Vagina (tissue), 2 donors: ENCODE results near the gene TPO. TPM values are rescaled to one million over a fixed set of nuclear protein-coding genes. Genes with fewer than 3 reads are reported as not detected.
"Not testable (repeated sequence)": the region's sequence is repeated elsewhere in the genome, so short reads cannot be mapped to it uniquely, and the experiment has no call there.

Experiments
- DNase-seq, 2 donors: peaks; one replicate each; pipeline ENCODE4 v3.0.0-alpha.2; 2017; ENCODE audit errors: extremely low spot score in 2 of 2
- H3K27ac ChIP-seq: fragments of 200-600 bp; sonication (generic); one replicate; pipeline ENCODE4 v1.5.1; 2019
- H3K27me3 ChIP-seq: fragments of 200-600 bp; sonication (generic); one replicate; pipeline ENCODE4 v1.5.1; 2019
- H3K36me3 ChIP-seq, 2 donors: fragments of 200-600 bp; sonication (generic); one replicate each; pipeline ENCODE4 v1.5.1; 2017 to 2019
- H3K4me1 ChIP-seq: fragments of 200-600 bp; sonication (generic); one replicate; pipeline ENCODE4 v1.5.1; 2019
- H3K4me3 ChIP-seq, 2 donors: fragments of 200-600 bp; sonication (generic); 1 replicate in 1 of 2; 2 replicates in 1 of 2; pipeline ENCODE4 v1.5.1; 2016 to 2019
- H3K9me3 ChIP-seq: fragments of 200-600 bp; sonication (generic); one replicate; pipeline ENCODE4 v1.5.1; 2019
- POLR2A ChIP-seq, 2 donors: fragments of 450-650 bp; IDR thresholded peaks; one replicate each; pipeline ENCODE4 v1.6.1; 2017; ENCODE audit warnings: antibody characterized with exemption in 2 of 2, mild to moderate bottlenecking in 2 of 2, moderate library complexity in 2 of 2
- POLR2AphosphoS5 ChIP-seq, 2 donors: sonication (generic); formaldehyde crosslinking; IDR thresholded peaks; one replicate each; pipeline ENCODE4 v1.9.0; 2017; ENCODE audit warnings: antibody characterized with exemption in 2 of 2, mild to moderate bottlenecking in 2 of 2, low read depth in 1 of 2; ENCODE audit not compliant: insufficient read depth in 1 of 2
- intact Hi-C: fragments of 100-400 bp; cut with DNase I; formaldehyde crosslinking; loops from one replicate; pipeline ENCODE4 v1.15.1; 2023
- total RNA-seq: library from RNA; depleted of rRNA; stranded (reverse); fragments of >200 nt; gene quantifications from one replicate; pipeline ENCODE4 v1.2.3, GENCODE V29; 2016
- TF ChIP-seq, protein P1 (sequence below), 3 experiments: fragments of 450-650 bp in 2 of 3; fragments of 200-600 bp in 1 of 3; sonication (generic) in 1 of 3; IDR thresholded peaks; one replicate each; pipeline ENCODE4 v1.5.1; 2017 to 2019; ENCODE audit warnings: antibody characterized with exemption in 3 of 3, mild to moderate bottlenecking in 2 of 3, moderate library complexity in 2 of 3

The TPO gene
- total RNA-seq, 1 donor from 2014 or later, result 2.0 TPM

DNA sequence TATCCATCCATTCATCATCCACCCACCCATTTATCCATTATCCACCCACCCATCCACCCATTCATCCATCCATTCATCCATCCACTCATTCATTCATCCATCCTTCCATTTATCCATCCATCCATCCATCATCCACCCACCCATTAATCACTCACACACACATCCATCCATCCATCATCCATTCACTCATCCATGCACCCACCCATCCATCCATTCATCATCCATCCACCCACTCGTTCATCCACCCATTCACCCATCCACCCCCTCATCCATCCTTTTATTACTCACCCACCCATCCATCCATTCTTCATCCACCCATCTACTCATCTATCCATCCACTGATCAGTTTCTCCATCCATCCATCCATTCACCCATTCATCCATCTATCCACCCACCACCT is 8.1 kb upstream of the TPO start:
- Histone ChIP-seq H3K36me3 (no peaks in the 10 kb centered on the region), H3K27me3 (no peaks in the 10 kb centered on the region), H3K4me1 (no peaks in the 10 kb centered on the region), H3K27ac (no peak overlapping the region), H3K9me3 (no peaks in the 10 kb centered on the region), H3K4me3 (no peak overlapping the region)
- TF ChIP-seq POLR2AphosphoS5 (IDR thresholded peaks at IDR 0.05; ENCODE audit: insufficient read depth in 1 of 2, low read depth in 1 of 2) (no peak), POLR2A (IDR thresholded peaks at IDR 0.05) (no peak)
- TF ChIP-seq, protein P1, sequence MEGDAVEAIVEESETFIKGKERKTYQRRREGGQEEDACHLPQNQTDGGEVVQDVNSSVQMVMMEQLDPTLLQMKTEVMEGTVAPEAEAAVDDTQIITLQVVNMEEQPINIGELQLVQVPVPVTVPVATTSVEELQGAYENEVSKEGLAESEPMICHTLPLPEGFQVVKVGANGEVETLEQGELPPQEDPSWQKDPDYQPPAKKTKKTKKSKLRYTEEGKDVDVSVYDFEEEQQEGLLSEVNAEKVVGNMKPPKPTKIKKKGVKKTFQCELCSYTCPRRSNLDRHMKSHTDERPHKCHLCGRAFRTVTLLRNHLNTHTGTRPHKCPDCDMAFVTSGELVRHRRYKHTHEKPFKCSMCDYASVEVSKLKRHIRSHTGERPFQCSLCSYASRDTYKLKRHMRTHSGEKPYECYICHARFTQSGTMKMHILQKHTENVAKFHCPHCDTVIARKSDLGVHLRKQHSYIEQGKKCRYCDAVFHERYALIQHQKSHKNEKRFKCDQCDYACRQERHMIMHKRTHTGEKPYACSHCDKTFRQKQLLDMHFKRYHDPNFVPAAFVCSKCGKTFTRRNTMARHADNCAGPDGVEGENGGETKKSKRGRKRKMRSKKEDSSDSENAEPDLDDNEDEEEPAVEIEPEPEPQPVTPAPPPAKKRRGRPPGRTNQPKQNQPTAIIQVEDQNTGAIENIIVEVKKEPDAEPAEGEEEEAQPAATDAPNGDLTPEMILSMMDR (IDR thresholded peaks at IDR 0.05), result no peak
- intact Hi-C loops, result no loop called here
- DNase-seq, result peak in 1 of 2 donors; percentile 69

DNA sequence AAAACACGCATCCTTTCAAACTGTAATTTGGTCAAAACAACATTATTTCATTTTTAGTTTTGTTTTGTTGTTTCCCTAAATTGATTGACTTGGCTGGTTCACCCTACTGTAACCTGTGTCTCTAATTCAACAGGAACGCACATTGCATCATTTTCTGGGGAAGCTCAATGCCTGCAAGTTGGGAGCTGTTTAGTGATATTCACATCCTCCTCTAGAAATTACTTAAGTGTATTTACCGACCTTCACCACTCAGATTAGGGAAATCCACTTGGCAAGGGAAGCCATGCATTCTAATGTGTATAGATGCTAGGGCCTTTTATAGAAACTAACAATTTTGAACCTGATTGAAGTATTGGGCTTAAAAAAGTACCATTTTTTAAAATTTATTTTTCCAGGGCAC is 7.3 kb upstream of the TPO start:
- no peak for DNase-seq
- Histone ChIP-seq H3K27ac (no peak overlapping the region), H3K4me3 (no peak overlapping the region), H3K9me3 (no peaks in the 10 kb centered on the region), H3K27me3 (no peaks in the 10 kb centered on the region), H3K4me1 (no peaks in the 10 kb centered on the region), H3K36me3 (no peaks in the 10 kb centered on the region)
- TF ChIP-seq POLR2AphosphoS5 (IDR thresholded peaks at IDR 0.05; ENCODE audit: insufficient read depth in 1 of 2, low read depth in 1 of 2), result no peak
- no peak for TF ChIP-seq POLR2A (IDR thresholded peaks at IDR 0.05)
- TF ChIP-seq, protein P1 (IDR thresholded peaks at IDR 0.05), result no peak
- intact Hi-C loops, result no loop called here

DNA sequence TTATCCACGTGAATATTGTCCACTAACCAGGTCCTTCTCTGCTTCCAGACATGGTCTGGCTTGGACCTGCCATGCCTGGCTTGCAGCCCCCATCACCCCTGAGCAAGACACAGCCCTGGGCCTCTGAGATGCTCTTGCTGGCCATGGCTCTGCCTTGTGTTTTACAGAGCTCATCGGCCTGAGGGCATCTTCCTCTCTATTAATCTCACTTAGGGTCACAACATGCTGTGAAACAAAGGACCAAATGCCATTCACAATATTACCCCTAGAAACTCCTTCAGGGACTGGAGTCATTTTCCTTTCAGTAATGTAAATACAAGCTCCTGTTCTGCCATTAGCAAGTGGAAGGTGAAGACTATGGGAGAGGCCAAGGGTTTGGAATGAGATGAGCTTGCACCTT is 6.8 kb upstream of the TPO start:
- Histone ChIP-seq H3K9me3 (no peaks in the 10 kb centered on the region), H3K36me3 (no peaks in the 10 kb centered on the region), H3K4me3 (no peak overlapping the region), H3K4me1 (no peaks in the 10 kb centered on the region), H3K27ac (no peak overlapping the region), H3K27me3 (no peaks in the 10 kb centered on the region)
- intact Hi-C loops, result no loop called here
- peak in 1 of 2 donors; percentile 64 for DNase-seq
- TF ChIP-seq POLR2A (IDR thresholded peaks at IDR 0.05), result no peak
- TF ChIP-seq POLR2AphosphoS5 (IDR thresholded peaks at IDR 0.05; ENCODE audit: insufficient read depth in 1 of 2, low read depth in 1 of 2), result no peak
- TF ChIP-seq, protein P1 (IDR thresholded peaks at IDR 0.05), result no peak

DNA sequence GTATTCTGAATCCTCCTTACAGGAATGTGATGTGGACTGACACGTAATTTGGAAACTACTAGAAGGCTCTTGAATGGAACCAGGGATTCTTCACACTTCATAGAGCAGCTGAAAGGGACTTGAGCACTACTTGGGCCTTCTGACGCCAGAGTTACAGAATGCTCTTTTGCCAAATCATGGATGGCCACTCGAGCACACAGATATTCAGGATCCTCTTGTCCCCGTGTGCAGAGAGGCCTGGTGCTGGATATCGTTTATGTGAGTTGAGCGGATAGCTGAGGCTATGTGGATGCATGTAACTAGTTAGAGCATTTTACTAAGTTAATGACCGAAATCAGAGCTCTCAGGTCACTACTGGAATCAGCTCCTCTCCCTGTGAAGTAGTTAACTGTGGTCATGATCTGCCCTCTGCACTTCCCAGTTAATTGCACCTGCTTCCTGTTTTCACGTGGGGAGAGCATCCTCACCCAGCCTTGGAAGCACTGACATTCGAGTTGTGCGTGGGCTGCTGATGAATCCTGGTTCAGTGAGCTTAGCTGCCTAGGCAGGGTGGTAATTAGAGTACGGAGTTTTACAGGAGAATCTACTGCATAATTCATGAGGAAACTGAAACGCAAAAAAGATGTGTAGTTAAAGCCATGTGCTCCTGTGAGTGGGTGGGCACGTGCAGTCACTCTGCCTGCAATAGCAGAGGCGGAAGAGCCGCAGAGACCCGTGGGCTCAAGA is 5.2 kb upstream of the TPO start:
- intact Hi-C loops, result no loop called here
- no peak overlapping the region for H3K27ac ChIP-seq
- no peaks in the 10 kb centered on the region for H3K36me3 ChIP-seq
- H3K27me3 ChIP-seq, result no peaks in the 10 kb centered on the region
- no peaks in the 10 kb centered on the region for H3K9me3 ChIP-seq
- no peak overlapping the region for H3K4me3 ChIP-seq
- DNase-seq, result no peak
- TF ChIP-seq, protein P1 (IDR thresholded peaks at IDR 0.05), result no peak
- TF ChIP-seq POLR2AphosphoS5 (IDR thresholded peaks at IDR 0.05; ENCODE audit: insufficient read depth in 1 of 2, low read depth in 1 of 2) (no peak), POLR2A (IDR thresholded peaks at IDR 0.05) (no peak)
- H3K4me1 ChIP-seq, result no peaks in the 10 kb centered on the region

DNA sequence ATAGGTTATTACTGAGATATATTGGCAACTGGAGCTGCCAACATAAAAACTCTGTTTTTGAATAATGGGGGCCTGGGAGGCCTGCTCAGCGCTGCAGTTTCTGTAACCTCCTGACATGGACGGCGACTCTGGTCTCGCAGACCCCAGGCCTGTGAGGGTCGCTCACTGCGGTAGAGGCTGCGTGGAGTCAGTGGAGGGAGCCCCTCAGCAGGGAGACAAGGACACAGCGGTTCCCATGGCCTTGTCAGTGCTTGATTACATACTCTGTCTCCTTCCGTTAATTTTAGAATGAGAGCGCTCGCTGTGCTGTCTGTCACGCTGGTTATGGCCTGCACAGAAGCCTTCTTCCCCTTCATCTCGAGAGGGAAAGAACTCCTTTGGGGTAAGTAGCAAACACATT is 858 bp downstream of the TPO start:
- Histone ChIP-seq H3K4me1 (no peaks in the 10 kb centered on the region), H3K4me3 (no peak overlapping the region), H3K27ac (no peak overlapping the region), H3K9me3 (no peaks in the 10 kb centered on the region), H3K36me3 (no peaks in the 10 kb centered on the region), H3K27me3 (no peaks in the 10 kb centered on the region)
- no peak for DNase-seq
- intact Hi-C loops, result no loop called here
- no peak for TF ChIP-seq POLR2A (IDR thresholded peaks at IDR 0.05)

DNA sequence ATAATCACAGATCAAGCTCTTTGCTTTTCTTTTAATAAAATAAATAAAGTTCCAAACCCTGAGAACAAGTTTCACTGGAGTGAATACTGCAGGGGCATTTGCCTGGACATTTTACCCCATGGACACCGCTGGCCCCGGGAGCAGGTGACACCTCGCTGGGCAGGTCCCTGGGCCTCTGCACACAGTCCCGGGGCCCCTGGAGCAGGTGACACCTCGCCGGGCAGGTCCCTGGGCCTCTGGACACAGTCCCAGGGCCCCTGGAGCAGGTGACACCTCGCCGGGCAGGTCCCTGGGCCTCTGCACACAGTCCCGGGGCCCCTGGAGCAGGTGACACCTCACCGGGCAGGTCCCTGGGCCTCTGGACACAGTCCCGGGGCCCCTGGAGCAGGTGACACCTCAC is 1.6 kb downstream of the TPO start:
- H3K27ac ChIP-seq, intact Hi-C loops, H3K4me1 ChIP-seq, DNase-seq, H3K36me3 ChIP-seq, H3K4me3 ChIP-seq, H3K27me3 ChIP-seq, H3K9me3 ChIP-seq: not testable (repeated sequence)
